ENCODE results near the gene IKZF1. TPM values are rescaled to one million over a fixed set of nuclear protein-coding genes. Genes with fewer than 3 reads are reported as not detected.

Gene IKZF1
- total and polyA plus RNA-seq, 12 donors: 0.98 to 31.5 (median 9.4) TPM

- no peak for DNase-seq
- WGBS, 4 donors: 73 to 91% (median 87%) methylated on average over 7 to 8 of the region's 8 CpGs
- TF ChIP-seq POLR2A (IDR thresholded peaks at IDR 0.05): no peak
- TF ChIP-seq CTCF (IDR thresholded peaks at IDR 0.05): no peak
- H3K9me3 ChIP-seq (replicated peaks in 1 of 3): no peaks in the 10 kb centered on the region
- no peak overlapping the region for H3K4me3 ChIP-seq
- intact Hi-C loops (cut with DNase I): no loop called here
- H3K27me3 ChIP-seq: no peaks in the 10 kb centered on the region
- H3K36me3 ChIP-seq (replicated peaks in 1 of 2): no peaks in the 10 kb centered on the region
- no peak overlapping the region for H3K27ac ChIP-seq
- H3K4me1 ChIP-seq (replicated peaks in 1 of 2): no peaks in the 10 kb centered on the region
Measured at GRCh38 chr7:50348469-50349162, 44.1 kb downstream of the IKZF1 start.

- no peak for DNase-seq
- 69 to 89% (median 86%) methylated on average over 6 of the region's 6 CpGs for WGBS, 4 donors
- no peak overlapping the region for H3K4me3 ChIP-seq
- H3K4me1 ChIP-seq (replicated peaks in 1 of 2): no peaks in the 10 kb centered on the region
- intact Hi-C loops (cut with DNase I): no loop called here
- no peaks in the 10 kb centered on the region for H3K27me3 ChIP-seq
- TF ChIP-seq CTCF (IDR thresholded peaks at IDR 0.05) (no peak), POLR2A (IDR thresholded peaks at IDR 0.05) (no peak)
- no peaks in the 10 kb centered on the region for H3K36me3 ChIP-seq (replicated peaks in 1 of 2)
- H3K27ac ChIP-seq: no peak overlapping the region
- H3K9me3 ChIP-seq (replicated peaks in 1 of 3): no peaks in the 10 kb centered on the region
Measured at GRCh38 chr7:50349399-50349798, 44.9 kb downstream of the IKZF1 start.

- TF ChIP-seq CTCF (IDR thresholded peaks at IDR 0.05): no peak
- TF ChIP-seq POLR2A (IDR thresholded peaks at IDR 0.05): no peak
- H3K4me1 ChIP-seq (replicated peaks in 1 of 2): no peaks in the 10 kb centered on the region
- H3K27ac ChIP-seq: no peak overlapping the region
- intact Hi-C loops (cut with DNase I): no loop called here
- no peaks in the 10 kb centered on the region for H3K36me3 ChIP-seq (replicated peaks in 1 of 2)
- no peak for DNase-seq
- no peaks in the 10 kb centered on the region for H3K9me3 ChIP-seq (replicated peaks in 1 of 3)
- no peaks in the 10 kb centered on the region for H3K27me3 ChIP-seq
- WGBS, 4 donors: 74 to 81% (median 79%) methylated on average over 18 of the region's 18 CpGs
- no peak overlapping the region for H3K4me3 ChIP-seq
Measured at GRCh38 chr7:50349963-50350944, 45.7 kb downstream of the IKZF1 start.

- no peaks in the 10 kb centered on the region for H3K36me3 ChIP-seq (replicated peaks in 1 of 2)
- no peak for DNase-seq
- 55 to 66% (median 60%) methylated on average over 2 of the region's 2 CpGs for WGBS, 4 donors
- no peak for TF ChIP-seq POLR2A (IDR thresholded peaks at IDR 0.05)
- no peak for TF ChIP-seq CTCF (IDR thresholded peaks at IDR 0.05)
- H3K27me3 ChIP-seq: no peaks in the 10 kb centered on the region
- no peaks in the 10 kb centered on the region for H3K9me3 ChIP-seq (replicated peaks in 1 of 3)
- H3K4me3 ChIP-seq: no peak overlapping the region
- no peaks in the 10 kb centered on the region for H3K4me1 ChIP-seq (replicated peaks in 1 of 2)
- H3K27ac ChIP-seq: no peak overlapping the region
- intact Hi-C loops (cut with DNase I): no loop called here
Measured at GRCh38 chr7:50351267-50351666, 46.8 kb downstream of the IKZF1 start.

All from adrenal gland (tissue), 12 donors.